KOPT-K1 (cell line): Measurements from ENCODE around the gene STAG2.

ENCODE experiments used
- H3K27ac ChIP-seq: fragments of 200-600 bp; sonication (generic); 2 replicates; pipeline ENCODE4 v1.5.1; 2016; ENCODE audit warnings: antibody characterized with exemption, mild to moderate bottlenecking, low read depth, low read length; ENCODE audit not compliant: poor library complexity, severe bottlenecking
- H3K36me3 ChIP-seq: fragments of 200-600 bp; sonication (generic); 2 replicates; pipeline ENCODE4 v1.5.1; 2017; ENCODE audit warnings: antibody characterized with exemption, mild to moderate bottlenecking, low read length, moderate library complexity; ENCODE audit not compliant: insufficient read depth
- H3K9me3 ChIP-seq: fragments of 200-600 bp; sonication (generic); 2 replicates; pipeline ENCODE4 v1.5.1; 2017; ENCODE audit warnings: antibody characterized with exemption, low read length, mild to moderate bottlenecking; ENCODE audit not compliant: insufficient read depth, poor library complexity, severe bottlenecking

Gene STAG2

GRCh38 chrX:123990602-123991001 lies 29.1 kb downstream of the STAG2 start:
- Histone ChIP-seq H3K36me3 (no peaks in the 10 kb centered on the region; the same call in none of the 2 replicates), H3K9me3 (no peaks in the 10 kb centered on the region), H3K27ac (no peak overlapping the region)

DNA sequence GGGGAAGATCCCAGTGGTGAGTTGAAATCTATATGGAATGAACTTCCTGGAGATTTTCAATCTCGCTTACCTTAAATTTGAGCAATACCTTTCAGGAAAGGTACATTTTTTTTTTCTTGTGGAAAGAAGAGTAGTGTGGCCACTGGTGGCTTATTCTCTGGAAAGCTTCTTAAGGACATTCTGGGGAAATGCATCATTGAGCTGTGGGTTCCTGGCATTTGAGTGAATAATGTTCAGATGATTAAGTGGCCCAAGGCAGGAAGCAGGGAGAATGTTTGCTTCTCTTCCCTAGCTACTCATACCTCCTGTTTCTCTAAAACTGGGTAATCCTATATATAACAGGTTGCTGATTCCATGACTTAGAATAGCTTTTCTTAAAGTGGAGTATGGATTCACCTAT lies 31.8 kb downstream of the STAG2 start:
- Histone ChIP-seq H3K27ac (no peak overlapping the region), H3K9me3 (no peaks in the 10 kb centered on the region), H3K36me3 (no peaks in the 10 kb centered on the region; the same call in none of the 2 replicates)

DNA sequence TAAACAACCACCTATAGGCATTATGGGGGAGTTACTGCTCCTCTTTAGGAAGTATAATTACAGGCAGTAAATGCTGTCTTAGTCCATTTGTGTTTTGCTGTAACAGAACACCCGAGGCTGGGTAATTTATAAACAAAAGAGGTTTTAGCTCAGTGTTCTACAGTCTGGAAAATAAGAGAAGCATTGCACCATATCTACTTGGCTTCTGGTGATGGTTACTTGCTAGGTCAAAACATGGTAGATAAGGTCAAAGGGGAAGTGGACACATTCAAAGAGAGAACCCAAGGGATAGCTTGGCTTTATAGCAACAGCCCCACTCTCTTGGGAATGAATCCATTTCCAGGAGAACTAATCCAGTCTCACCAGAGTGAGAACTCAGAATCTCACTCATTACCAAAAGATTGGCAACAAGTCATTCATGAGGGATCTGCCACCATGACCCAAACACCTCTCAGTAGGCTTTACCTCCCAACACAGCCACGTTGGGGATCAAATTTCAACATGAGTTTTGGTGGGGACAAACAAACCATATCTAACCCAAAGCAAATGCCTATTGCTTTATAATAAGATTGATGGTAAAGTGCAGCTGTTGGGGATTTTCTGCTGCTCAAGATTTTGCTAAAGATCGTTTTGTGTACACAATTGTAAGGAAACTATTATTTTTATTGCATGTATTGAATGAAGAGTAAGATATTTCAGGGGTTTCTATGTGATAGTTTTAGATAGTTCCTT lies 32.6 kb downstream of the STAG2 start:
- no peak overlapping the region for H3K27ac ChIP-seq
- H3K36me3 ChIP-seq: no peaks in the 10 kb centered on the region; the same call in none of the 2 replicates
- H3K9me3 ChIP-seq: no peaks in the 10 kb centered on the region

DNA sequence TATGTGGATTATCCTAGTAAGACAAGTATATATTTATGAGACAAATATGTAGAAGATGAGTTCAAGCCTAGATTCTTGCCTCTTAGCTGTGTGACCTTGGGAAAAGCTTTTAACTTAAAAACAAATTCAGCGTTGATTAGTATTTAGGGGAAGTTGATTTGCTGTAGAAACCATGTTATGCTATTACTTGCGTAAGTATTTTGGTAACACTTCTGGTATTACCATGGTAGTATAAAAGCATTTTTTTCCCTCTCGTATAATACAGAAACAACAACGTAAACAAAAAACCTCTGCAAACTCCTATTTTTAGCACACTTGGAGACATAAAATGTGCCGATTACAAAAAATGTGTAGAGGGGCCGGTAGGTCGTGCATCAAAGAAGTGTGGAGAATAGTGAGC lies 33.2 kb downstream of the STAG2 start:
- Histone ChIP-seq H3K36me3 (no peaks in the 10 kb centered on the region; the same call in none of the 2 replicates), H3K27ac (no peak overlapping the region), H3K9me3 (no peaks in the 10 kb centered on the region)

DNA sequence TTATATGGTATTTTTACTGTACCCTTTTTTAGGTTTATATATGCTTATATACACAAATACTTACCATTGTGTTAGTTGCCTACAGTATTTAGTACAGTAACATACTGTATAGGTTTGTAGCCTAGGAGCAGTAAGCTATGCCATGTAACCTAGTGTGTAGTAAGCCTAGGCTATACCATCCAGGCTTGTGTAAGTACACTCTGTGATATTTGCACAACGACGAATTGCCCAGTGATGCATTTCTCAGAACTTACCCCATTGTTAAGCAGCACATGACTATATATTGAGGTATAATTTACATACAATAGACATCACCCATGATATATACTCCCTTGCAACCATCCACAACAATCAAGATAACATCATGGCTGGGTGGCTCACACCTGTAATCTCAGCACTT lies 40.1 kb downstream of the STAG2 start:
- no peak overlapping the region for H3K27ac ChIP-seq
- H3K9me3 ChIP-seq: no peaks in the 10 kb centered on the region
- H3K36me3 ChIP-seq: peaks cover 6% of the 10 kb centered on the region; the same call in 1 of the 2 replicates

DNA sequence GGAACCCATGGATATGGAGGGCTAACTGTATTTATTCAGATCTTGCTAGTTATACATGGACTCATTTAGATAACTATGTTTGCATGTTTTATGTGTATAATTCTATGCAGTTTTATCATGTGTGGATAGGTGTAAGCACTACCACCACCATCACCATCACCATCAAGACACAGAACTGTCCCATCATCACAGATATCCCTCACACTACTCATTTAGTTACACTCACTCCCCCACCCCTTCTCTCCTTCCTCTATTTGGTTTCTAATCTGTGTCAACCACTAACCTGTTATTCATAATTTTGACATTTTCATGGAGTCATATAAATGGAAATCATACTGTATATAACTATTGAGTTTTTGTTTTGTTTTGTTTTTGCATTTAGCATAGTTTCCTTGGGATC lies 43.7 kb downstream of the STAG2 start:
- Histone ChIP-seq H3K27ac (no peak overlapping the region), H3K9me3 (no peaks in the 10 kb centered on the region), H3K36me3 (peaks cover 6% of the 10 kb centered on the region; the same call in 1 of the 2 replicates)

DNA sequence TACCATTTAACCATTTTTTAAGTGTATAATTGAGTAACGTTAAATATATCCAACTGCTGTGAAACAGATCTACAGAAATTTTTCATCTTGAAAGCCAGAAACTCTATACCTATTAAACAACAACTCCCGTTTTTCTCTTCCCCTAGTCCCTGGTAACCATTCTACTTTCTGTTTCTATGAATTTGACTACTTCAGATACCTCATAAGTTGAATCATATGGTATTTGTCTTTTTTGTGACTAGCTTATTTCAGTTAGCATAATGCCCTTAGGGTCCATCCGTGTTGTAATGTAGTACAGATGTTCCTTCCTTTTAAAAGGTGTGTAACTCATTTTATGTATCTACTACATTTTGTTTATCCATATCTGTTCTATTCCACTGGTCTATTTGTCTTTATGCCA lies 48.7 kb downstream of the STAG2 start:
- Histone ChIP-seq H3K27ac (no peak overlapping the region), H3K9me3 (no peaks in the 10 kb centered on the region), H3K36me3 (no peaks in the 10 kb centered on the region)

DNA sequence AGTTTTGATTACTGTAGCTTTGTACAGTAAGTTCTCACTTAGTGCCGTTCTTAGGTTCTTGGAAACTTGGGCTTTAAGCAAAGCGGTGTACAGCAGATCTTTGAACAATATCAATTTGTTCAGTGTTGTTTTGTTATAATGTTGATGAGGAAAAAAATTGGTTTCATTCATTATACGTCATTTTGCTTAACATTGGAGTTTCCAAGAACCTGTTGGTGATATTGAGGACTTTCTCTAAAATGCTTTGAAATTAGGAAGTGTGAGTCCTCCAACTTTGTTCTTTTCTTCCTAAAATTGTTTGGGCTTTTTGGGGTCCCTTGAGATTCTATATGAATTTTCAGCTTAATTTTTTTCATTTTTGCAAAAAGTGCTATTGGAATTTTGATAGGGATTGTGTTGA lies 49.1 kb downstream of the STAG2 start:
- Histone ChIP-seq H3K9me3 (no peaks in the 10 kb centered on the region), H3K36me3 (no peaks in the 10 kb centered on the region), H3K27ac (no peak overlapping the region)

GRCh38 chrX:124015721-124016120 lies 54.2 kb downstream of the STAG2 start:
- Histone ChIP-seq H3K36me3 (no peaks in the 10 kb centered on the region), H3K27ac (no peak overlapping the region), H3K9me3 (no peaks in the 10 kb centered on the region)

- H3K9me3 ChIP-seq: no peaks in the 10 kb centered on the region
- H3K27ac ChIP-seq: no peak overlapping the region
- H3K36me3 ChIP-seq: no peaks in the 10 kb centered on the region
Measured at GRCh38 chrX:124016825-124017224, 55.3 kb downstream of the STAG2 start.

- Histone ChIP-seq H3K9me3 (no peaks in the 10 kb centered on the region), H3K27ac (no peak overlapping the region), H3K36me3 (peaks cover 5% of the 10 kb centered on the region; the same call in 1 of the 2 replicates)
Measured at GRCh38 chrX:124018023-124018422, 56.5 kb downstream of the STAG2 start.

- no peaks in the 10 kb centered on the region for H3K9me3 ChIP-seq
- no peak overlapping the region for H3K27ac ChIP-seq
Measured at GRCh38 chrX:124023838-124024238, 62.3 kb downstream of the STAG2 start.

GRCh38 chrX:124026529-124026928 lies 65.0 kb downstream of the STAG2 start:
- H3K36me3 ChIP-seq: peaks cover 71% of the 10 kb centered on the region
- H3K27ac ChIP-seq: no peak overlapping the region
- H3K9me3 ChIP-seq: no peaks in the 10 kb centered on the region

More at GRCh38 chrX:124023838-124024238, 62.3 kb downstream of the STAG2 start:
- H3K36me3 ChIP-seq: peaks cover 56% of the 10 kb centered on the region

GRCh38 chrX:124028182-124028581 lies 66.7 kb downstream of the STAG2 start:
- Histone ChIP-seq H3K27ac (no peak overlapping the region), H3K9me3 (no peaks in the 10 kb centered on the region), H3K36me3 (peaks cover 79% of the 10 kb centered on the region)

GRCh38 chrX:124030520-124030919 lies 69.0 kb downstream of the STAG2 start:
- Histone ChIP-seq H3K9me3 (no peaks in the 10 kb centered on the region), H3K27ac (no peak overlapping the region), H3K36me3 (peaks cover 73% of the 10 kb centered on the region)

DNA sequence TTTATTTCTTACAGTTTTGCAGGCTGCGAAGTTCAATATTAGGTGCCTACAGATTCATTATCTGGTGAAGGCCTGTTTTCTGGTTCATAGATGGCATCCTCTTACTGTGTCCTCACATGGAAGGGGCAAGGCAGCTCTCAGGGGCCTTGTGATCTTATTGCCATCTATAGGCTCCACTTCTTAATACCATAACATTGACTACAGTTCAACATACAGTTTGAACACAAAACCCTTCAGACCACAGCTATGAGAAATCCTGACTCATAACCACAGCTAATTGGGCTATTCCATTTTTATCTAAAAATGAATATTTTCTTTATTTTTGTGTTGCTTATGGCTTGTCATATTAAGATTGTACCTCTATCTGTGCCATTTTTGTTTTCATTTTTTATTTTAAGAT lies 72.3 kb downstream of the STAG2 start:
- H3K9me3 ChIP-seq: no peaks in the 10 kb centered on the region
- H3K27ac ChIP-seq: no peak overlapping the region
- peaks cover 62% of the 10 kb centered on the region for H3K36me3 ChIP-seq
